ENCODE results near the gene MED28.

DNA sequence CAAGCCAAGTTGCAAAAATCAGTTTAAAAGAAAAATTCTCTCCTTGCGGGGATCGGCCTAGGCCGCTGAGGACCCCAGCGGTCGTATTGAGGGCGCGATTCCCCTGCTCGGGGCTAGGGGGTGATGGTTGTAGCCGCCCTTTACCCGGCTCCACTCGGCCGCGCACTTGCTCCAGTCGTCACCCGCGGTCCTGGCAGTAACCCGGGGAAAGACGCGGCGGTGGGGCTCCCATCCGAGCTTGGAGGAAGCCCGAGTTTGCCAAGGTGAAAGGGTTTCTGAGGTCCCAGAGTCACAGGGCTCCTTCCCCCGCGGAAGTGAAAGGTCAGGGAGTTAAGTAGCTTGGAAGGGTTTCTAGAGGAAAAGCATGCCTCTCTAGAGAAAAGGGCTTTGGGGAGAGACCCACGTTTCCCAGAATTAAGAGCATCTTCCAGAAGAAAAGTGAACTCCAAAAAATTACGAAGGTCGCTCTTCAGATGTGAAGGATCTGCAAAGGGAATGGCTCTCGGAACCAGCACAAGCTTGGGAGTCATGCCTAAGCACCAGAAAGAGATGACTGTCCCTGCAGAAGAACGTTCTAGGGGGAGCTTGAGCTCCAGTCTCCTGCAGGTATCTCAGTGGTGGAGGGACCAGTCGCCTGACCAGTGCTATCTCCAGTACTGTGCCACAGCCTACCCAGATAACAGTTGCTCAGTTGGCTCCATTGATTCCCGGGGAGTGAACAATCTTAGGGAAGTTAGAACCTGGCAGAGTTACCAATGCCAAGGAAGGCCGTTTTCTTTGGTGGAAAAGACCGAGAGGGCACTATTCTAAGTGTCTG is 36.6 kb upstream of the MED28 start:
- TF ChIP-seq, protein P1, sequence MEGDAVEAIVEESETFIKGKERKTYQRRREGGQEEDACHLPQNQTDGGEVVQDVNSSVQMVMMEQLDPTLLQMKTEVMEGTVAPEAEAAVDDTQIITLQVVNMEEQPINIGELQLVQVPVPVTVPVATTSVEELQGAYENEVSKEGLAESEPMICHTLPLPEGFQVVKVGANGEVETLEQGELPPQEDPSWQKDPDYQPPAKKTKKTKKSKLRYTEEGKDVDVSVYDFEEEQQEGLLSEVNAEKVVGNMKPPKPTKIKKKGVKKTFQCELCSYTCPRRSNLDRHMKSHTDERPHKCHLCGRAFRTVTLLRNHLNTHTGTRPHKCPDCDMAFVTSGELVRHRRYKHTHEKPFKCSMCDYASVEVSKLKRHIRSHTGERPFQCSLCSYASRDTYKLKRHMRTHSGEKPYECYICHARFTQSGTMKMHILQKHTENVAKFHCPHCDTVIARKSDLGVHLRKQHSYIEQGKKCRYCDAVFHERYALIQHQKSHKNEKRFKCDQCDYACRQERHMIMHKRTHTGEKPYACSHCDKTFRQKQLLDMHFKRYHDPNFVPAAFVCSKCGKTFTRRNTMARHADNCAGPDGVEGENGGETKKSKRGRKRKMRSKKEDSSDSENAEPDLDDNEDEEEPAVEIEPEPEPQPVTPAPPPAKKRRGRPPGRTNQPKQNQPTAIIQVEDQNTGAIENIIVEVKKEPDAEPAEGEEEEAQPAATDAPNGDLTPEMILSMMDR (IDR thresholded peaks at IDR 0.05): no peak
- TF ChIP-seq POLR2A (IDR thresholded peaks at IDR 0.05): no peak
